Measurements from ENCODE around the gene CDC16. TPM values are rescaled to one million over a fixed set of nuclear protein-coding genes. Genes with fewer than 3 reads are reported as not detected.

The CDC16 gene
- total RNA-seq, 2 donors from 2014 or later, result 35.7 to 47.9 TPM

DNA sequence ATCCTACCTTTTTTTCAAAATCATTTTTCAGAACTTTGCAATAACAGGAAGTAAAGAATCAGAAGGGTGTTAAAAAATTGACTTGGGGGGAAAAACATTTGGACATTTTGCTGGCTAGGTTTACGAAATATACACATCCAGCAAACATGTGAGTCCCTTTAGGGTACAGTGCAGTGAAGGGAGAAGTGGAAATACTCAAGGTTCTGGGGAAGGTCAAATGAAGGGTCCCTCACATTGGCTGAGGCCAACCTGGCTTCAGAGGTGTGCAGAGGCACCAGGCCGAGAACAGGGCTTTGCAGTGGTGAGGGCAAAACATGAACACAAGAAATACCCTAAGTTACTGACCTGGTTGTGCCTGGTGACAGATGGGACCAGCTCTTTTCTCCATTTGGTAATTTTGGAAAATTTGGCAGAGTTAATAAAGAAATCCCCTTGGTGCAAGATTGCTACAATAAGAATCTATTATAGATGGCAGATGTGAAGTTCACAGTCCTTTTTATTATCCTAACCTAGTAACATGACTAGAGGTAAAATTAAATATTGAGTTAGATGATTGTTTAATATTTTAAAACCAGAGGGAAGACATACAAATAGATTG, 45.2 kb downstream of the CDC16 start:
- TF ChIP-seq, protein P1, sequence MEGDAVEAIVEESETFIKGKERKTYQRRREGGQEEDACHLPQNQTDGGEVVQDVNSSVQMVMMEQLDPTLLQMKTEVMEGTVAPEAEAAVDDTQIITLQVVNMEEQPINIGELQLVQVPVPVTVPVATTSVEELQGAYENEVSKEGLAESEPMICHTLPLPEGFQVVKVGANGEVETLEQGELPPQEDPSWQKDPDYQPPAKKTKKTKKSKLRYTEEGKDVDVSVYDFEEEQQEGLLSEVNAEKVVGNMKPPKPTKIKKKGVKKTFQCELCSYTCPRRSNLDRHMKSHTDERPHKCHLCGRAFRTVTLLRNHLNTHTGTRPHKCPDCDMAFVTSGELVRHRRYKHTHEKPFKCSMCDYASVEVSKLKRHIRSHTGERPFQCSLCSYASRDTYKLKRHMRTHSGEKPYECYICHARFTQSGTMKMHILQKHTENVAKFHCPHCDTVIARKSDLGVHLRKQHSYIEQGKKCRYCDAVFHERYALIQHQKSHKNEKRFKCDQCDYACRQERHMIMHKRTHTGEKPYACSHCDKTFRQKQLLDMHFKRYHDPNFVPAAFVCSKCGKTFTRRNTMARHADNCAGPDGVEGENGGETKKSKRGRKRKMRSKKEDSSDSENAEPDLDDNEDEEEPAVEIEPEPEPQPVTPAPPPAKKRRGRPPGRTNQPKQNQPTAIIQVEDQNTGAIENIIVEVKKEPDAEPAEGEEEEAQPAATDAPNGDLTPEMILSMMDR (IDR thresholded peaks at IDR 0.05), result no peak
- intact Hi-C loops (cut with DNase I), result loop anchor here (1.0 kb wide), 1 partner anchor 34 kb away; the partner anchor contains the start of gene CHAMP1
- H3K4me3 ChIP-seq, result no peak overlapping the region
- no peaks in the 10 kb centered on the region for H3K36me3 ChIP-seq
- peak overlapping the region; percentile 6 to 81 for H3K9ac ChIP-seq (ENCODE audit: low read depth in 2 of 2, low read length in 2 of 2)
- H3K9me3 ChIP-seq, result no peaks in the 10 kb centered on the region
- peaks cover 6% of the 10 kb centered on the region for H3K4me1 ChIP-seq
- H3K27me3 ChIP-seq, result no peaks in the 10 kb centered on the region
- no peak overlapping the region for H3K27ac ChIP-seq
- no peak for DNase-seq

DNA sequence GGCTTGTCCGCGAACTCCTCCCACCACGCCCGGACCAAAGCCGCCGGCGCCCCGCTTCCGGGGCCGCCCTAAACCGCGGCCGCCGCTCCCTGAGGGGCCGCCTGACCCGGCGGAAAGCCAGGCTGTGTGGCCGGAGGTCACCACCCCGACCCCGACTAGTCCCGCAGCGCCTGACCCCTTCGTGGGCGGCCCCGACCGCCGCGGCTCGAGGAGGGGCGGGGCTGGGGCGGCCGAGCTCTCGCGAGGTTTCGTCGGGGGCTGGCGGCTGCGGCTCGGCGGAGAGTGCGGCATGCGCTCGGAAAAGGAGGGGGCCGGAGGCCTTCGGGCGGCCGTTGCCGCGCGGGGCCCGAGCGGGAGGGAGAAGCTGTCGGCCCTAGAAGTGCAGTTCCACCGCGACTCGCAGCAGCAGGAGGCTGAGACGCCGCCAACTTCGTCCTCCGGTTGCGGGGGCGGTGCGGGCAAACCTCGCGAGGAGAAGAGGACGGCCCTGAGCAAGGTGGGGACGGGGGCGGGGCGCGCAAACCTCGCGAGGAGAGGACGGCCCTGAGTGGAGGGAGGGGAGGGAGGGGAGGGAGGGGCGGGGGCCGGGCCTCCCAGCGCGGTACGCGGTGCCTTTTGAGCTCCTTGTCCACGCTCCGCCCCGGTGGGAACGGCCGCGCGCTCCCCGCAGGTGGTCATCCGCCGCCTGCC, 46.8 kb downstream of the CDC16 start, which contains the start of gene UPF3A:
Gene UPF3A (plus strand): TSS at position 251 of the 690 bp plus-strand sequence. CDS start 39 bp downstream, at position 290.
- Histone ChIP-seq H3K27me3 (no peaks in the 10 kb centered on the region), H3K4me3 (peak within 1 kb of the TSS; percentile 64), H3K9ac (ENCODE audit: low read depth in 2 of 2, low read length in 2 of 2) (peak within 1 kb of the TSS; percentile 81 to 87), H3K36me3 (no peaks in the 10 kb centered on the region), H3K9me3 (no peaks in the 10 kb centered on the region), H3K27ac (peak within 1 kb of the TSS; percentile 97), H3K4me1 (peaks cover 6% of the 10 kb centered on the region)
- peak; percentile 89 for DNase-seq
- TF ChIP-seq, protein P1 (IDR thresholded peaks at IDR 0.05), result no peak
- intact Hi-C loops (cut with DNase I), result no loop called here

DNA sequence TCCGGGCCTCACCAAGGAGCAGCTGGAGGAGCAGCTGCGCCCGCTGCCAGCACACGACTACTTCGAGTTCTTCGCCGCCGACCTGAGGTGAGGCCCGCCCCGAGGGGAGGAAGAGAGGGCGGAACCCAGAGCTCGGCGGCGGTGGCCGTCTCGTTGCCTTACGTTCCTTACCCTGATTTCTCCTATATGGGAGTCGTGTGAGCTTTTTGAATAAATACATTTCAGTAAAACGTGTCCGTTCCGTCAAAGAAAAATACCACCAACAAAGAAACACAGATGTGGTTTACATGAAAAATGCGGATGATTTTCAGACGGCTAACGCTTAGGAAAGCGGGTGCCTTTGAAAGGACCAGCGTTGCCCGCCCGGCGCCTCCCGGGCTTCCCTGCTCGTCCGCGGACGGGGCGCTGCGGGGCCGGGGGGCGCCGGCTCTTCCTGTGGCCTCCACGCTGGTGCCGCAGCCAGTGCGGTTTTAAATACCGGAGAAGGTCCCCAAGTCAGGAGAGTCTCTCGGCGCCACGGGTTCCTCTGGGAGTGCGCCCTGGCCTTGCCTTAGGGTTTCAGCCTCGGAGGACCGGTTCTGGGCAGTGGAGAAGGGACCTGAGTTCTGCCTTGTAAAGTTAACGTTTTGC, 47.5 kb downstream of the CDC16 start:
- intact Hi-C loops (cut with DNase I), result no loop called here
- TF ChIP-seq, protein P1 (IDR thresholded peaks at IDR 0.05), result no peak
- H3K27me3 ChIP-seq, result no peaks in the 10 kb centered on the region
- H3K9ac ChIP-seq (ENCODE audit: low read depth in 2 of 2, low read length in 2 of 2), result peak overlapping the region; percentile 76 to 81
- H3K27ac ChIP-seq, result peak overlapping the region; percentile 97
- peak overlapping the region; percentile 64 for H3K4me3 ChIP-seq
- H3K9me3 ChIP-seq, result no peaks in the 10 kb centered on the region
- DNase-seq, result peak; percentile 32
- no peaks in the 10 kb centered on the region for H3K36me3 ChIP-seq
- peaks cover 6% of the 10 kb centered on the region for H3K4me1 ChIP-seq

DNA sequence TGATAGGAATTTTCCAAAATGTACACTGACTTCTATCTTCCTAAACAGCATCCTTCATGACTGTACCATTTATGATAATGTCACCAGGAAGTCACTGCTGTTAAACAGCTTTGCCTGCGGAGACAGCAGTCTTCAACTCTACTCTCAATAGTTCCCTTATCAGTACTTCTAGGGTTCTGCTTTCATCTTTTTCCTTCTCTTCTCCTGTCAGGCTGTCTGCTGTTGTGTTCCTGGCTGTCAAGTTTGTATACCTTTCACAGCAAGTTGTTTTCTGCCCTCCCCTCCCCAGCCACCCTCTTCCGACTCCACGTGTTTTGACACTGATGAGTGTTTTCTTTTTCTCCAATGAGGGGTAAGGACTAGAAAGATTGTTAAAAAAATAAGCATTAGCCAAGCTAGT, 48.9 kb downstream of the CDC16 start:
- intact Hi-C loops (cut with DNase I), result no loop called here
- DNase-seq, result no peak

DNA sequence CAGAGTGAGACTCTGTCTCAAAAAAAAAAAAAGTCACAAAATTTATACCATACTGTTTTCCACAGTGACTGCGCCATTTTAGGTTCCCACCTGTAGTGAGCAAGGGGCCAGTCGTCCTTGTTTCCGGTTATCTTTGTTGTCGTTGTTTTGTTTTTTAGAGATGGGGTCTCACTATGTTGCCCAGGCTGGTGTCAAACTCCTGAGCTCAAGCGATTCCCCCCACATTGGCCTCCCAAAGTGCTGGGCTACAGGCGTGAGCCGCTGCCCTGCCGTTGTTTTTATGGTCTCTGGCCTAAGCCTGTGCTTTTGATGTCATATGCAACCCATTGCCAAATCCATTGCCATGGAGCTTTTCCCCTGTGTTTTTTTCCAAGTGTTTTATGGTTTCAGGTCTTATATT, 50.0 kb downstream of the CDC16 start:
- DNase-seq, result no peak
- Histone ChIP-seq H3K36me3 (no peaks in the 10 kb centered on the region), H3K9me3 (no peaks in the 10 kb centered on the region), H3K4me3 (no peak overlapping the region), H3K27me3 (no peaks in the 10 kb centered on the region), H3K4me1 (peaks cover 6% of the 10 kb centered on the region), H3K9ac (ENCODE audit: low read depth in 2 of 2, low read length in 2 of 2) (no peak overlapping the region), H3K27ac (no peak overlapping the region)
- TF ChIP-seq, protein P1 (IDR thresholded peaks at IDR 0.05), result no peak
- intact Hi-C loops (cut with DNase I), result no loop called here

More for the DNA sequence above, 48.9 kb downstream of the CDC16 start:
- Histone ChIP-seq H3K9me3 (no peaks in the 10 kb centered on the region), H3K36me3 (no peaks in the 10 kb centered on the region), H3K9ac (ENCODE audit: low read depth in 2 of 2, low read length in 2 of 2) (no peak overlapping the region), H3K4me3 (no peak overlapping the region), H3K4me1 (peaks cover 6% of the 10 kb centered on the region), H3K27me3 (no peaks in the 10 kb centered on the region), H3K27ac (no peak overlapping the region)
- TF ChIP-seq, protein P1 (IDR thresholded peaks at IDR 0.05), result no peak
